Stimulated activated CD8-positive, alpha-beta memory T cell treated with anti-CD3 and anti-CD28 coated beads, Interleukin-12 subunit alpha, Interleukin-12 subunit beta, amount 100 ng/mL, for 4 hours (primary cell): ENCODE results near the gene RSPO1.
A peak's percentile ranks its signal among the peaks of the same experiment; 100 is the strongest.
"Not testable (repeated sequence)": the region's sequence is repeated elsewhere in the genome, so short reads cannot be mapped to it uniquely, and the experiment has no call there.

Experiments
- DNase-seq: peaks from one replicate; pipeline ENCODE4 v3.0.0-alpha.2; 2020; ENCODE audit warnings: low read depth

RSPO1 gene, protein sequence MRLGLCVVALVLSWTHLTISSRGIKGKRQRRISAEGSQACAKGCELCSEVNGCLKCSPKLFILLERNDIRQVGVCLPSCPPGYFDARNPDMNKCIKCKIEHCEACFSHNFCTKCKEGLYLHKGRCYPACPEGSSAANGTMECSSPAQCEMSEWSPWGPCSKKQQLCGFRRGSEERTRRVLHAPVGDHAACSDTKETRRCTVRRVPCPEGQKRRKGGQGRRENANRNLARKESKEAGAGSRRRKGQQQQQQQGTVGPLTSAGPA

DNA sequence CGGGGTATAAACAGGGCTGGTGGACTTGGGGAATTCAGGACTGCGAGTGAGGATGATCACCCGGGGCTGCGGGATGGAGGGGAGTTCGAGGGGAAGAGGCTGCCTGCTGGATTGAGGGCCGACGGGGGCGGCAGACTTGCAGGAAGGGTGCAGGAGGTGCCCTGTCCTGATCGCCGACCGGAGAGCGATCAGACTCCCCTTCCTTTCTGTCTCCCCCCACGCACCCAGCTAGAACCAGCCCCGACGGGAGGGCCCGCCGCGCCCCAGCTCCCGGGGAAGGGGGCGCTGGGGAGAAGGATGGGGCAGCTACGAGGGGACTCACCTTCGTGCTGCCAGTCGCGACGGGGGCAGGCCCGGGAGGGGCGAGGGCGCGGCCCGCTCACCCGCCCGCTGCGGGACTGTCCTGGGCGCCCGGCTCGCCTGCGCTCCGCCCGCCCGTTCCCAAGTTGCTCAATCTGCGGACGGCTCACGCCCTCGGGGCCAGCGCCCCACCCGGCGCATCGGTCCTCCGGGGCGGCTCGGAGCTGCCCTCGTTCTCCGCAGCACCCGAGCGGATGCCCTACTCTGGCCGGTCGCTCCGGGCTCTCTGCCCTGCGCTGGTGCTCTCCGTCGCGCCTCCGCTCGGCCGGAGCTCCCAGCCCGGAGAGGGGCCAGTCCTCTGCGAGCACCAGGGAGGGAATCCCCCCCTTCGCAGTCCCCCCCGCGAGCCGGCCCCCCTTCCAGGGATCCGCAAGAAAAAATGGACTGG, at the start of gene RSPO1:
TSS of gene RSPO1 (minus strand) at position 649 of the 748 bp plus-strand sequence. CDS start 5,231 bp downstream, outside the sequence.
- no peak for DNase-seq

DNA sequence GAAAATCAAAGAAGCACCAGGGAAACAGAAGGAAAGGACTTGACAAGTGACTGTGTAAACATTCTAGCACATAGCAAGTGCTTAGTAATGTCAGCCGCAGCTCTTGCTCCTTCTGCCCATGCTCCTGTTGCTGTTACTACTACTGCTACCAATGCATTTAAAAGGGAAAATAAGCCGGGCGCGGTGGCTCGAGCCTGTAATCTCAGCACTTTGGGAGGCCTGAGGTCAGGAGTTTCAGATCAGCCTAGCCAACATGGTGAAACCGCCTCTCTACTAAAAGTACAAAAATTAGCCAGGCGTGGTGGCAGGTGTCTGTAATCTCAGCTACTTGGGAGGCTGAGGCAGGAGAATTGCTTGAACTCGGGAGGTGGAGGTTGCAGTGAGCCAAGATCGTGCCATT, 49.5 kb upstream of the RSPO1 start:
- DNase-seq: not testable (repeated sequence)

DNA sequence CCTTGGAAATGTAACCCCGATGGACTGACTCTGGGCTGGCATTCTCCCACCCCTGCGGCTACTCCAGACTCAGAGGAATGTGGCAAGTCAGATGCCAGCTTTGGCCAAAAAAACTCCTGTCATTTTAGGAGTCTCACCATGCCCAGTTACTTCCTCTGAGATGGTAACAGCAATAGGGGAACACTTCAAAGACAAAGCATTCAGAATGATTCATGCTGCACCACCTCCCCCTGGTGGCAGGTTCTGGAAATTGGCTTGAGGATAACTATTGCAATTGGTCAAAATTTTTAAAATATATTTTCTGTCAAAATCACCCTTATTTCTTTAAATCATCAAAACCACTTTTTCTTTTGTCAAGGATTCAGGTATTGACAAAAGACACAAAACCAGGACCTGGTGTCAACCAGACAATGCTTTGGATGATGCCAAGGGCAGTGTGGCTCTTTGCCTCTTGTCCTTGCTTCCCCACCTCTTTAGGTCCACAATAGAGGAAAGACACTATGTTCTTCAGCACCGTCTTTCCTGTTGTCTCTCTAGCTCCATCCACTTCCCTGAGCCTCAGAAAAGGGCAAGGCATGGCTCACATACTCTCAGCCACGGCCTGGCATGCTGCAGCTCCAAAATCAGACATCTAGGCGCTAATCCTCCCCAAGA, 47.8 kb upstream of the RSPO1 start:
- DNase-seq: peak; percentile 37

DNA sequence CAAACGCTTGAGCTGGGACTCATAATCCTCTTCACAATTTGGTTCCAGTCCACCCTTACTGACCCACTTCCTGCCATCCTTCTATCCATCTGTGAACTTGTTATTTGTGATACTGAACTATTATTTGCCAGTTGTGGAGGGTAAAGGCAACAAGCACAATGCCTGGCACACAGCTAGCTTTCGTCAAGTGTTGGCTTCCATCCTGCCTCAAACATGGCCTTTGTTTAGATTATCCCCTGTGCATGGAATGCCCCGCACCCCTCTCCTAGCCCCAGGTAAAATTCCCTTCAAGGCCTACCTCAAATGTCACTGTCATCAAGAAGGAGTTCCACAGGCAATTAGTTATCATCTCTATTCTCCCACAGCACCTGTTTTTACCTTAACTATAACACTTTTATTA, 46.2 kb upstream of the RSPO1 start:
- no peak for DNase-seq

DNA sequence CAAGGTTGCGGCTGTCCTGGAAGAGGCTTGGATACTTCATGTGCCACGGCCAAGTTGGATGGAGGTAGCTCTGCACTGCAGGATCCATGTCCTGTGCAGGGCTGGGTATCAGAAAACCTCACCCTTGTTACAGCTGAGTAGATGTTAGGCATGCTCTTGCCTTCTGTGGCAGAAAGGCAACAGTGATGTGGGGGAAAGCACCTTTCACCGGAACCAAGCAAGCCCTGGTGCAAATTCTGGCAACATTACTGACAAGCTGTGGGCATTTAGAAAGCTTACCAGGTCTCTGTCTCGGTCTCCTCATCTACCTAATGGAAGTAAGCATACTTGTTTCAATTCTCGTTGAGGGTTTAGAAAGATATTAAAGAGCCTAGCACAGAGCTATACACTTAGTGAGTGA, 43.1 kb upstream of the RSPO1 start:
- DNase-seq: no peak

DNA sequence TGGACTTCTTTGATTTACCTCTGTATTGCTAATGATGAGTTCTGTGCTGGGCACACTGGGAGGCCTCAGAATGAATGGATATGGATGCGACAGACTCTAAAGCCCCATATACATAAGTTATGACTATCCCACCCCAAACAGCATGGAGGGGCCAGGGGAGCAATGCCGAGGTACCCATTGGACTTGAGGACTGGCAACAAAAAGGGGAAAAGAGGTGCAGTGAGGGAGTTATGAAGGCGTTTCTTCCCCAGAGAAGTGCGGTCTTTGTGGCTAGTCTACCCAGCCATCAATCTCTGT, 42.4 kb upstream of the RSPO1 start:
- DNase-seq: no peak

DNA sequence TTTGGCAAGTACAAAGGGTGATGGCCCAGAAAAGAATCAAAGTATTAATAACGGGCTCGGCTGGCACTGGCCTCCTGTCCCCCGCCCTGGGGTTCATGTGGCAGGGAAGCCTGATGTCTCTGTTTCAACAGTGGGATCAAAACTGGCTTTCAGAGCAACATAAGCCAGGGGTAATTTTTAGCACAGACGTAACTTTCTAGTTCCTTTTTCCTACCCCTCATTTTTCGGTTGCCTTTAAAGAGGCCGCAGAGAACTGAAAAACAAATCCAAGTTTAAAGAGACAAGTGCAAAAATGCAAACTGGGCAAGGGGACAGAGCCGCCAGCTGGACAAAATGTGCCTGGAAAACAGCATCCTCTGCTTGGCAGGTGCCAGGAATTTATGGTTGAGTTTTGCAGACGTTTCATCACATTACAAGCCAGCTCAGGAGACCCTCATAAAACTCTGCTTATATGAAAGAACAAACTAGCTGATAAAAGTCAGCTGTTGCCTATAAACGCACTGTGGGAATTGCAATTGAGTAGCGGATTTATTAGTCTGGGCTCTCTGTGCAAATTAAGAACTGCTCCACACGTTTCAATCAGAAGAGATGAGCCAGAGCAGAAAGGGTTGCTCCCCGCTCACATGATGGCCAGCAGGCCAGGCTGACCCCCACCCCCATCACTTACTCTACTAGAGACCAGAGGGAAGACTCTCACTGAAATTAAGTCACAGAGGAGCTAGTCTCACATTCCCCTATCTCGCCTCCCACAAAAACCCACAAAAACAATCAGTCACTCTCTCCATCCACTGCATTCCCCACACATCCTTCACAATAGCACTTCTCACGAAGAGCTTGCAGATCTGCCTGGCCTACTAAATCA, 41.8 kb upstream of the RSPO1 start:
- no peak for DNase-seq

DNA sequence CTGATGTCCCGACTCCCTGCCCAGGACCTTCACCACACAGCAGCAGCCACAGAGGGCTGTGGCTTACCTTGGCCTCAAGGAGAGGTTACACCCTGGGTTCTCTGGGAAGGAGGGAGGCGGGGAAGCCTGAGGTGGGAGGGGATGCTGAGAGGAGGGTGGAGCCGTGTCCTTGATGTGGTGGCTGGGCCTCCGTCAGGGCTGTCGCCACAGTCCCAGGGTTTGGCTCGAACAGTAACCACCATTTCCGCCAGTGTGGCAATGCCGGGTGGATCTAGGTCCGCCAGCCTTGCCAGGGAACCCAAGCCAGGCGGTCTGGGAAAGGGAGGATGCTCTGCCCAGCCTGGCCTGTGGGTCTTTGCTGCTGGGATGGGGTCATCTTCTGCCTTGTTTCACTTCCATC, 39.2 kb upstream of the RSPO1 start:
- DNase-seq: no peak

DNA sequence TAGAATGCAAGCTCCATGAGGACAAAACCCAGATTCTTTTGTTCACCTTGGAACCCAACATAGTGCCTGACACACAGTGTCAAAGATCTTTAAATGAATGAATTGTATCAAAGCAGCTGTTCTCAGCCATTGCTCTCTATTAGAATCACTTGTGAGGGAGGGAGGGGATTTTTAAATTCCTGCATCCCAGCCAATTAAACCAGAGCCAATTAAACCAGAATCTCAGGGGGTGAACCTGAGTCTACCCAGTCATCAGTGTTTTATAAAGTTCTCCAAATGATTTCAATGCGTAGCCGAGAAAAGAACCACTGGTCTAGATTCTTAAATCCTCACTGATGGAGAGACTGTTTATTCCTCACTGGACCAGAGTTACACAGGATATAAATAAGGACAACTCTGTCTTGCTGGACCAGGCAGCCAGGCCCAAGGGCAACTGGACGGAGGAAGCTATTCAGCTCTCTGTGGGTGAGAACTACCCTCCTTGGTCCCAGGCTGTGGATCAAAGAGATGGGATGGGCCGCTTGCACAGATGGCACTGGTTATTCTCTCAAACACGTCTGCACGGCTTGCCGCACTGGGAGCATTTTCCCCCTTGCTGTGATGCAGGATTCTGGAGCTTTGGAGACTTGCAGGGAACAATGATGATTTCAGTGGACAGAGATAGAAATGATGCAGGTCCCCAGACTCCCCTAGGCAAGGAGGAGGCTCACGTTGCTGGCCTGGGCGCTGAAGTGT, 37.6 kb upstream of the RSPO1 start:
- DNase-seq: no peak

DNA sequence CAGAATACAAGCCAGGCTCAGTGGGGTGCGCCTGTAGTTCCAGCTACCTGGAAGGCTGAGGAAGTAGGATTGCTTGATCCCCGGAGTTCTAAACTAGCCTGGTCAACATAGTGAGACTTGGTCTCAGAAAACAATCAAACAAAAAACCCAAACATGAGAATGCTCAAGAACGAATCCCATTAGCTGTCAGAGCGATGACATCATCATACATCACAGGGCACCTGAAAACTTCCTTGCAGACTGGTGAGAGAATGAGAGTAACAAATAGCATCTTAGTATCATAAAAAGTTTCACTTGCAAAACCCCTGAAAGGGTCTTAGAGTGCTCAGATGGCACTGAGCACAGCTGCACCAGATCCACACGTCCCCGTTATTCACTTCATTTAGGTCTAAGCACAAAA, 36.6 kb upstream of the RSPO1 start:
- no peak for DNase-seq

DNA sequence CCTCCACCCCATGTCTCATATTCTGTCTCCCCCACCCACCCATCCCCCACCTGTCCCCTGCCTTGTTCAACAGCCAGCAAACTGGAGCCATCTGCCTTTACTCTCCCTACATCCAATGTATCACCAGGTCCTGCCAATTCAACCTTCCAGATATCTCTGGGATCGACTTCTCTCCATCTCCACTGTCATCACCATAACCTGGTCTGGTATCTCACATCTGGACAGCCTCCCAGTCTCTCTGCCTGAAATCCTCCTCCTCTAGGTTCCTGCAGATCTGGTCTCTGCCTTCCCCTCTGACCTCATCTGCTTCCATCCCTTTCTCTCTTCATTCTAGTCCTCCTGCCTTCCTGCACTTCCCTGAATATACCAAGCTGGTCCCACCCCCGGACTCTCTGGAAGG, 35.4 kb upstream of the RSPO1 start:
- DNase-seq: no peak

DNA sequence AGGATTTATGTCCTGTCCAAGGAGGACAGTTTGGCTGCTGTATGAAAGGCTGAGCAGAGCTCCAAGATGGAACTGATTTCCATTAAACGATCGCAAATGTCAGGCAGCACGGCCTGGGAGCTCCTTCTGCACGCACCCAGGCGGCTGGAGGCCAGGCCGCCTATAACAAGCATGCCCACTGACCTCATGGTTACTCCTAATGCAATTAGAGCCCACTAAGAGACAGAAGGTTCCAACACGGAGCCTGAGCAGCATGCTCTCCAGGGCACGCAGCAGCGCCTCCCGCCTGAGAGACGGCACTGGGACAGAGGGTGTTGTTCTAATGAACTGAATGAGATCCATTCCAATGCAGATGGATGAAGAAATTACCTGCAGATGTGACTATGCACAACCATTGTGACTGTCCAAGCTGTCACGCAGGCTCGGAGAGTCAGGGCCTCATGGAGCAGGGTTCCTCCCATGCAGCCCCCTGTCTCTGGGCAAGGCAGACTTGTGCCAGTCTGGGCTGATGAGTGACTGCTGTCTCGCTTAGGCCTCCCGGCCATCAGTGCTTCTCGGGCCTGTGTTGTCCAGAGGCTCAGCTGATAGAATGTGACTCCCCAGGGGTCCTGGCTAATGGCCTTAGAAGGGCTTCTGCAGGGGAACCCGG, 32.5 kb upstream of the RSPO1 start:
- no peak for DNase-seq

DNA sequence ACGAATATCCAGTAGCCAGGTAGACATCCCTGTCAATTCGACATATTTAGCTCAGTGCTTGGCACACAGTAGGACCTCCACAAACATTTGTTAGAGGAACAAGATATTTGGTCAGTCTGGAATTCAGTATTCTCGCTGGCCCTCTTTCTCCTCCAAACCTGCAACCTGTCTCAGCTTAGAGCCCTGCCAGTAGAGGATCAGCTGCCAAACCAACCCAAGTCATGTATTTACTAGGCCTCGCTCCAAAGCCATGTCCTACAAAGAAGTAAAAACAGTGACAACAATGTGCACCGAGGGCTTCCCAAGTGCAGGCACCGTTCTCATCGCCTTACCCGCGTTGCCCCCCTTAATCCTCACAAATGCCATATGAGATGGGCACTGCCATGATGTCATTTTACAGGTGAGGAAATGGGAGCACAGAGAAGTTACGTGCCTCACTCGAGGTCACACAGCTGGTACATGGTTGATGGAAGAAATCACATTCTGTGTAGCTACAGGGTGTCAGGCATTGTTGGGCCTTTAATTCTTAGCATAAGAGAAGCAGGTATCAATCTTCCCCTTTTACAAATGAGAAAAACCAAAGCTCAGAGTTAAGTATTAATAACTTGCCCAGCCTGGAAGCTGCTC, 31.7 kb upstream of the RSPO1 start:
- DNase-seq: no peak

DNA sequence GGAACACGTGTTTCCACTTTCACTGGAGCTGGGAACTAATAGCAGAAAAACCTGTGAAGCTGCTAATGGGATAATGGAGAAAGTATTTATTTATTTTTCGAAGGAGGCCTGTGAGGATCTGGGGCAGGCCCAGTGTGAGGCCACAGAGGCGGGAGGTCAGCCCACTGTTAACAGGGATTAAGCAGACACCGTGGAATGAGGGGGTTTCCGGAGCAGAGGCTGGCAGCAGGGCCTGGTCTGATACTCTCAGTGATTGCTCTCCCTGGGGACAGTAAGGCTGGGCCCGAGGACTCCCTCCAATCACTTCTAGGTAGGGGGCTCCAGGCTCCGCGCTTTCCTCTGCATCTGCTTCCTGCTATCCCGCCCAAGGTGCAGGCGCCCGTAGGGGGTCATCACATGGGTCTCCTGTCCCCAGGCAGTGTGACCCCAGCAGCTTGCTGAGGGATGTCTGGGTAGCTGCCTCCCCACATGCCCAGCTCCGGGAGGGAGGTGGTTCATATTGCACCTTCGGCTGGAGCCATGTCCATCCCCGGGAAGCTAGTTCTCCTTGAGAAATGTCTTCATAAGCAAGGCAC, 28.8 kb upstream of the RSPO1 start:
- no peak for DNase-seq

DNA sequence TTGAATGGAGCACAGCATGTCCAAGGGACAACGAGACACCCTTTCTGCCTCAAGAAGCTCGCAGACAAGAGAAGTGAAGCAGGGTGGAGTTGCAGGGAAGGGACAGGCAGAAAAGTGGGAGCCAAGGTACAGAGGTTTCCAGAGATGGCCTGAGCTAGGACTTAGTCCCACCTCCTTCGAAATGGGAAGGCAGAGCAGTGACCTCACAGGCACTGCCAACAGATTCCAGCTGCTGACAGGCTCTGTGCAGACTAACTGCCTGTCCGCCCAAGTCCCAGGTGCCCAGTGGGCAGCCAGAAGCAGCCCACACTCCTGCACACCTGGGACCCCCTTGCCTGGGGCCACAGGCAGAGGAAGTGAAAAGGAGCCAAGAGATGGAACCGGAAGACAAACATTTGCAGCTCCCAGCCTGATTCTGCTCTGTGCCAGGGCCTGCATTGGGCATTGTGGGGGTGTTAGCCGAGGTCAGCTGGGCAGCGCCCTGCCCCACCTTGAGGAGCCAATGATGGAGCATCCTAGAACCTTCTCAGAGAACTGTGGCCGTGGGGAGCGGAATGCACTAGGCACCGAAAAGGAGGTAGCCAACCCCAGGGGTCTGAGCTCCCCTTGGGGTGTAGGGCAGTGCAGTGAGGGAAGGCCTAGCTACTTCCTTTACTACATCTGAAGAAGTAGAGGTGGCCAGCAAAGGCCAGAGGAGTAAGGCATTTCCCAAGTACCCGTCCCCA, 27.5 kb upstream of the RSPO1 start:
- DNase-seq: no peak

DNA sequence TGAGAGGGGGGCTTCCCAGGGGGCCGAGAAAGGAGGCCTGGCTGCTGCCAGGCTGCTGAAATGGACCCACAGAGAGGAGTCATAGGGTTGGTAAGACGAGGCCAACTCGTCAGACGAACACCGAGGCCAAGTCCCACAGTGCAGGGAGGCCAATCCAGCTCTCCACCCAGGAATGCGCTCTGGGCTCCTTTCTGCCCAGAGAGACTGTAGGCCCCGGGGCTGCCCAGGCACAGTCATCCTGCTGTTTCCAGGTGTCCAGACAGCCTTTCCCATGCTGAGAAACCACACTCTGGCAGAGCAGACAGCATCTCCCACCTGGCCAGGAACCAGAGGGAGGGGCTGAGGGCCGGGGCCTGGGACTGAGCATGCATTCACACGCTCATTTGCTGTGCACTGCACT, 26.7 kb upstream of the RSPO1 start:
- no peak for DNase-seq

DNA sequence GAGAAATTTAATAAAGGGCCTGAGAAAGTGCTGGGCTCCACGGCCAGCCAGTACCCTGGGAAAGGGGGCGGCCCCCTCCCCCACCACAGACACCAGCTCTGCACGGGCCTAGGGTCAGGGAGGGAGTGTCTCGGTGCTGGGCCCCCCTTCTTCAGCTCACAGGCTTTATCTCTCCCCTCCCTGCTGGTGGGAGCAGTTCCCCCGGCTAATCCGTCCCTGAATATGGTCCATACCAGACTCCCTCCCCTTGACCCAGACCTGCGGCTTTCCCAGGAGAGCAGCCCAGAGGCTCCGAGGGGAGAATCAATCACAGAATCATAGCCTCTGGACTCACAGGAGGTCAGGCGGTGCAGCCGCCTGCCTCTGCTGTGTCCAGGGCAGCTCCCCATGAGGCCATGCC, 26.0 kb upstream of the RSPO1 start:
- no peak for DNase-seq

DNA sequence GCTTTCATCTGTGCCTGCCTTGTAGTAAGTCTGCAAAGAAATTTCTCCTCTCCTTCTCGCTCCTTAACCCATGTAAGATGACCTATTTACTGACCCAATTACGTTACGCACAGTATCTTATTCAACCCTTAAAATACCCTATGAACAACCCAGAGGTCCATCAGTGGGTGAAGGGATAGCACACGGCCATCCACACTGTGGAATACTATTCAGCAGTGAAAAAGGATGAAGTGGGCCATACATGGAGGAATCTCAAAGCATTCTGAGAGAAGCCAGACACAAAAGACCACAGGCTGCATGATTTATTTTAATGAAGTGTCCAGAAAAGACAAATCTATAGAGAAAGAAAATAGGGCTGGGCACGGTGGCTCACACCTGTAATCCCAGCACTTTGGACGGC, 23.8 kb upstream of the RSPO1 start:
- DNase-seq: no peak

DNA sequence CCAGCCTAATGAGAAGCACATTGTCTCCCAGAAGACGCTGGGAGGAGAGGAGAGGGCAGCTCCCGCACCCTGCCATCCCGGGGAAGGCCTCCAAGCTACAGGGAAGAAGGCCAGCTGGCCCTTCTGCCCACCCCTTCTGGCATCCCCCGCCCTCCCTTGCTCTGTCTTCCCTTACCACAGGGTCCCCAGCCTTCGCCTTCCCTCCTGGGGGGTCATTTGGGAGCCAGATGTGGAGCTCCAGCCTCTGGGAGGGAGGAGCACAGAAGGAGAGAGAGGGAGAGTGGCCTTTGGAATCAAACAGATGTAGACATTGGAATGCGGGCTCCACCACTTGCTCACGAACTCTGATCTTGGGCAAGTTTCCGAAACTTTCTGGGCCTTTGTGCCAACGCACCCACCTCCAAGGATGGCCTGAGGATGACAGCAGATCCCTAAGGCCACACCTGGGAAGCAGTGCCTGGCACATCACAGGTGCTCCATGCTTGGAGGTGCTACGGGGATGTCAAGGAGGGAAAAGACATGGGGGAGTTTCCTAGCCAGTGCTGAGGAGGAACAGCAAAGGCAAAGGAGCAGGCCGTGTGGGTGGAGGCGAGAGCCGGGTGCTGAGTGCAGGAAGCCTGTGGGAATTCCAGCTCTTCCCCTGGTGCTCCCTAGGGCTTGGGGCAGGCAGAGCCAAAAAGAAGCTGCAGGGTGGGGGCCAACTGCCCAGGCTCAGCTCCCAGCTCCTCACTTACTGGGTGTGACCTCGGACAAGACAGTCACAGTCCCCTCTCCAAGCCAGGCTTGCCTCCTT, 23.1 kb upstream of the RSPO1 start:
- DNase-seq: no peak
